Stimulated activated CD4-positive, alpha-beta T cell treated with anti-CD3 and anti-CD28 coated beads, Interleukin-12 subunit alpha, Interleukin-12 subunit beta, amount 100 ng/mL, for 24 hours (primary cell): ENCODE data around the gene SOWAHA.

ENCODE experiments used
- DNase-seq, 2 experiments: peaks; one replicate each; pipeline ENCODE4 v3.0.0-alpha.2; 2020; ENCODE audit warnings: low read depth in 2 of 2

Gene SOWAHA

DNA sequence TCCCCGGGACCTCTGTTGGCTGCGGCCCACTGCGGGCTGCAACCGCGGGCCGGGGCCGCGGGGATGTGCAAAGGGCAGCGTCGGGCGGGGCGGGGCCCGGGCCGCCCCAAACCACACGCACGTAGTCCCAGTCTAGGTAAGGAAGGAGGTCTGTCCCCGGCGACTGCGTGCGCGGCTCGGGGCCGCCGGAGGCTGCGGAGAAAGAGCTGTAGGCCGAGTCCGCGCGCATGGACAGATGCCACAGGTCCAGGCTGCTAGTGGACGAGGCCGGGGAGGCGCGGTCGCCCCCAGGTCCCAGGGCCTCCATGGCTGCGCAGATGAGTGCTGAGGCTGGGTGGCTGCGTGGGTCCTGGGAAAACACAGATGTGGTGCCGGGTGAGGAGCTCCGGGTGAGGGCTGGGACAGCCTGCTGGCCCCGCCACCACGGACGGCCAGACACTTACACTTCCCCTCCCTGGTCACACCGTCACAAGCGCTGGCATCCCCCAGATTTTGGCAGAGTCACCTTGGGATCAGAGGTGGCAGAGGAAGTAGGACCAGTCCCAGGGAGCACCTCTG, 12.8 kb downstream of the SOWAHA start:
- no peak for DNase-seq

DNA sequence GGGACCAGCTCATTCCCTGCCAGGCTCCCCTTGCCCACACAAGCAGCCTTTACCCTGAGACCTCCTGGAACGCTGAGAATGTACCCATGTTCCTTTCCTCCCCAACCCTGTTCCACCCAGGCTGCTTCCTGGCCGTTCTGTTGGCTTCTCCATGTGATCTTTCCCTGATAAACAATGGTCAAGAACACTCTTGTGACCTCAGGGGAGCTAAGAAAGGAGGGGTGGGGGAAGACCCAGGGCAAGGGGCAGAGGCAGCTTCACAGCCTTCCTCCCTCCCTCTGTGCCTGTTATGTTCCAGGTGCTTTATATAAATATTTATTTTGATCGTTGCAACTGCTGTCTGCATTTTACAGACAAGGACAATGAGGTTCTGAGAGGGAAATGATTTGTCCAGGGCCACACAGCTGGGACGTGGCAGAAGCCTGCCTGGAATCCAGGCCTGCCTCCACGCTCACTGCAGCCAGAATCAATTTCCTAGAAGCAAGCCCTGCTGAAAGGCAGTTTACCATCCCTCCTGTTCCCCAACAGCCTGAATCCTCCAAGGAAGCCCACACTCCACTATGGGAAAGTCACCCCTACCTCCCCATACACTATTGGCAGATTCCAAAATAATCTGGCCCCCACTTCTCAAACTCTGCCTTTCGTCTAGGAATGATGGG, 13.5 kb downstream of the SOWAHA start:
- DNase-seq, result no peak

DNA sequence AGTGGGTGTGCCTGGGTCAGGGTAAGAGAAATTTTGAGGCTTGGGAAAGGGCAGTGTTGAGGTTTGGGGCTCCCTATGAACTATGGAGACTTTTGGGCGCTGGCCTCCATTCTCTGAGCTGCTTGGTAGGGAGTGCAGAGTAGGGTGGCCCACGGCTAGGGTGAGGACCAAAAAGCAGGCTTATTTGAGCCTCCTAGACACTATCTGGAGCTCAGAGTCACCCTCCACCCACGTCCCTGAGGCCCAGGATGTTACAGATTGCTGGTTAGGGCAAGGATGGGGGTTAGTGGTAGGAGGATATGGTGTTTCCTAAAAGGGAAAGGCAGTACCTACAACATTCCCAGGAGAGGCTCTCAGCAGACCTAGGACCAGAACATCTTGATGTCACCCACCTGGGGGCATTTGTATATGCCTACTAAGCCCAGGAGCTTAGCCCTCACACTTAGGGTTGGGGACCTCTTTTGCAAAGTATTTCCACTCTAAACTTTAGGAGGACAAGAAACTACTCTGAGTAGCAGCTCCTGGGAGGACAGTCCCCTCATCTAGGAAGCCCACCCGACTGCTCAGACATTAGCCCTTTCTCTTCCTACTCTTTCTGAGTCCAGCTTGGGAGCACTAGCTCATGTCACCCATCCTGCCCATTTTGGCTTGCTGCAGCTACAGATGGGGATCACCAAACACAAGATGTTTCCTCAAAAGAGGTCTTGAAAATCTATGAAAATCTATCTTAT, 15.0 kb downstream of the SOWAHA start:
- no peak for DNase-seq

DNA sequence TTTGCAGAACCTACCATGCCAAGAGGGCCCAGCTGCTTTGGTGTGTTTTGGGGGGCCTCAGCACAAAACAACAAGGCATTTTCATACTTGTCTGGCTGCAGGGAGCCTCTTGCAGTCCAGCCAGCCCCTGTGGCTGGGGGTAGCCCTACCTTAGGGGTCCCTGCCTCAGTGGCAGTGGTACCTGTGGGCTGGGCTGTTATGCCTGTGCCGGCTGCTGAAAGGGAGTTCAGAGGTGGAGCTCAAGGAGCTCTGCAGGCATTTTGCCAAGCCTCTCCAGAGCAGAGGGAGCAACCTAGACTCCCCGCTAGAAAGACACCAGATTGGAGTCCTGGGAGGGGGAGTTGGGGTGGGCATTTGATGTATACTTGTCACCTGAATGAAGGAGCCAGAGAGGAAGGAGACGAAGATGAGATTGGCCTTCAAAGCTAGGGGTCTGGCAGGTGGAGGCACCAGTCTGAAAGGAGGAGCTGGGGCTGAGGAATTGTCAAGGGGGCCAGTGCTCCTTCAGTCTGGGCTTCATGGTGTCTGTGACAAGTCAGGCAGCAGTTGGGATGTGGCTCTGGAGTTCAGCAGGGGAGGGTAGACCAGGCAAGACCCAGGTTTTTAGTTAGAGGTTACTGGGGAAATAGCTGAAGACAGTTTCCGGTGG, 15.9 kb downstream of the SOWAHA start:
- no peak for DNase-seq

DNA sequence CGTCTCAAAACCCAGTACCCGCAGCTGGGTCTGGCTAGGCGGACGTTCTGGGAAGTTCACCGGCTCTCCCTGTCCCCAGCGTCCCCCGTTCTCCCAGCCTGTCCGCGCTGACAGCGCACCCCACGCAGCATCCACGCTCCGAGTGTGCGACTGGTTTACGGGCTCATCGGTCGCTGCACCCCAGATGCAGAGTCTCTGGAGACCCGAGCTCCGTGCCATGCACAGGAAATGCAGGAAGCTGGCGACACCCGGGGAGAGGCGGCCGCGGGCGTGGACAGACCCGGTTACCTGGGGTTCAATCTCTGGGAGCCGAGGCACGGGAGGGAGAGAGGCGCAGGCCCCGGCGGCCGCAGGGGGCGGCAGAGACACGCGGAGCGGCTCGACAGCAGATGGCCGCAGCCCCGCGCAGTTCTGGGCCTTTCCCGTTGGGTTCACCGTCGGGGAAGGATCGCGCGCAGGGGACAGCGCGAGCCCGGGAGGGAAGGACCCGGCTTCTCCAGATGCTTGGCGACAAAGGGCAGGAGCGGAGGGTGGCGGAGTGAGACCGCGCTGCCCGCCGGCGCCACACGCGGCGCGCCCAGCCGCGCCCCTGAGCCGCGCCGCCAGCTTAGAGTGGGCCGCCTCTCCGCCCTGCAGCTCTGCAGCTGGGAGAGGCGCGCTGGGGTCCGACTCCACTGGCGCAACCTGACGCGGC, 16.8 kb downstream of the SOWAHA start:
- DNase-seq, result peak; percentile 52 to 65

DNA sequence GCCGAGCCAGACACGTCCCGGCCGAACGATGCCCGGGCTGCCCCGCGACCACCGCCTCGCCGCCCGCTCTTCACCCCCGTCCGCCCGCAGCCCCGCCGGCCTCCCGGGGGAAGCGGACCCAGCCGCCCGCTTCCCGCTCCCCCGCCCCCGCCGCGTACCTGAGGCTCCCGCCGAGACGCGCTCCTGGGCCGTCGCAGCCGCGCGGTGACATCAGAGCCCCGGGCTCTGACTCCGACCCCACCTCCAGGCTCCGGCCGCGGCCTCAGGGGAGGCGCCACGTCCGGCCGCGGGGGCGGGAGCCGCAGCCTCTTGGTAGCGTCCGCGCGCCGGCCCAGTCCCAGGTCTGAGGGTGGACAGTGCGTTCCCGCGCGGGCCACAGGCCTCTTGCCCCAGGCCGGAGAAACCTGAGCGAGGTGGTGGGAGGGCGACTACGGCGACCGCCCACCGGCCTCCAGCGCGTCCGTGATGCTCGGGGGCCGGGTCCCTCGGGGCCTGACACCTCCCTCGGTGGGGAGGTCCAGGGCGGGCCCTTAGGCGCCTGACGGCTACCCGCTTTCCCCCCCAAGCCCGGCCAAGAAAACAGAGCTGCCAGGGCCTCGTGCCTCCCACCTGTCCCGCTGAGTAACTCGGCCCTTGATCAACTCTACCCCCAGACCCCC, 17.5 kb downstream of the SOWAHA start, which contains the start of gene SHROOM1:
Gene SHROOM1 (minus strand): TSS at position 212 of the 659 bp plus-strand sequence. CDS start 4,507 bp downstream, outside the sequence.
- no peak for DNase-seq

DNA sequence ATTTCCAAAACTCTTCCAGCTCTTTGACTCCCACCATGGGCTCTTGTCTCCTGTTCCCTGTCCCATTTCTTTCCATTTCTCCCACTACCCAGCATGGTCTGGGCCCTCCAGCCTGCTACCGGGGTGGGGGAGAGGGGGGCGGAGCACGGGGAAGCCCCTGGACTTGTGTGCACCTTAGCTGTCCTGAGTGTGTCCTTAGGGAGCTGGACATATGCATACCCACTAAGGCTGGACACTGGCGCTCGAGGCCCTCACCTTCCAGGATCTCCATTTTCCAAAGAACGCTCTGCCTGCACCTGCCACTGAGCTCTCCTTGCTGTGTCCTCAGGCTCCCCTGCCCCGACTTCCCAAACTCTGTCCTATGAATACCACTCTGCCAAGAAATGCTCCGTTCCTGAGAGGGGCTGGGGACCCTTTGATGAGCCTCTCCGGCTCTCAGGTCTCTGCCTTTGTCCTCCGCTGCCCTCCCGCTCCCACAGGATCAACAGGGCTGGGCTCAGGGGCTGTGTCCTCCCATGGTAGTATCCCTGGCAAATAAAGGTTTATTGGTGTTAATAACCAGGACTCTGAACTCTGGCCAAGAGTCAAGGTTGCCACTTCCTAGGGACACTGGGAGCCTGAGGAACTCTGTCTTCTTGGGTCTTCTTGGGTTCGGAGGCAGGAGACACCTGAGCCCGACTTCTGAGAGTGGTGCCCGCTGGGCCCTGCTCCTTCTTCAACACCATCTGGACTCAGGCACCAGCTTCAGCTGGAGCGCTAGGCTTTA, 18.2 kb downstream of the SOWAHA start:
- DNase-seq, result no peak

DNA sequence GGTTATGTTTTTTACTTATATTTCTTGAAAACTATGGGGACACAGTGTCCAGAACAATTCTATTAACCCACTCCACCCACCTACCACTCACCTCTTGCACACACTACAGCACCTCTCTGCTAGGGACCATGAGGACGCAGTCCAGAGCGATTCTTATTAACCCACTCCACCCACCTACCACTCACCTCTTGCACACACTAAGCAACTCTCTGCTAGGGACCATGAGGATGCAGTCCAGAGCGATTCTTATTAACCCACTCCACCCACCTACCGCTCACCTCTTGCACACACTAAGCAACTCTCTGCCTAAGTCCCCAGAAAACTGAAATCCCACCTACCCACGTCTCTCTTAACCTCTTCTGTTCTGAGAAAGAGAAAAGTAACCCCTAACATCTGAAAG, 19.5 kb downstream of the SOWAHA start:
- no peak for DNase-seq

DNA sequence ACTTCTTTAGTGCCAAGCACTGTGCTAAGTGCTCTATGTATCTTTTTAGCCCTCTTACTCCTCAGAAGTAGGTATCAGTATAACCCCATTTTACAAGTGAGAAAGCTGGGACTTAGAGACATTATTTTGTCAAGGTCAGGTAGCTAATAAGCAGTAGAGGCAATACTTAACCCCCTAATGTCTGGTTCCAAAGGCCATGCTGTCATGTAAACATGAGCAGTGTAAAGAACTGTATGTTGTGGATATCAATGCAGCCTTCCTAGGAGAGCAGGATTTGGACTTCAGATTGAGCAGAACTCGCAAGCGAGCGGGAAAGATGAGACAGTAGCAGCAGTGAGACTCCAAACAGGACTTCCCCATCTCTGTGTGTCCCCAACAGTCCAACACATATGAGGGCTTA, 21.0 kb downstream of the SOWAHA start:
- DNase-seq, result no peak

DNA sequence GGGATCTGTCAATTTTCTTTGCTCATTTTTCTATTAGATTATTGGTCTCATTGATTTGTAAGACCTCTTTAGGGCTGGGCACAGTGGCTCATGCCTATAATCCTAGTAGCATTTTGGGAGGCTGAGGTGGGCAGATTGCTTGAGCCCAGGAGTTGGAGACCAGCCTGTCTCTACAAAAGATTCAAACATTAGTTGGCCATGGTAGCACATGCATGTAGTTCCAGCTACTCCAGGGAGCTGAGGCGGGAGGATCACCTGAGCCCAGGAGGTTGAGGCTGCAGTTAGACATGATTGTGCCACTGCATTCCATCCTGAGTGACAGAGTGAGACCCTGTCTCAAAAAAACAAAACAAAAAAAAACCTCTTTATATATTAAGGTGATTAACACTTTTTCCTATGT, 23.8 kb downstream of the SOWAHA start:
- DNase-seq, result no peak

DNA sequence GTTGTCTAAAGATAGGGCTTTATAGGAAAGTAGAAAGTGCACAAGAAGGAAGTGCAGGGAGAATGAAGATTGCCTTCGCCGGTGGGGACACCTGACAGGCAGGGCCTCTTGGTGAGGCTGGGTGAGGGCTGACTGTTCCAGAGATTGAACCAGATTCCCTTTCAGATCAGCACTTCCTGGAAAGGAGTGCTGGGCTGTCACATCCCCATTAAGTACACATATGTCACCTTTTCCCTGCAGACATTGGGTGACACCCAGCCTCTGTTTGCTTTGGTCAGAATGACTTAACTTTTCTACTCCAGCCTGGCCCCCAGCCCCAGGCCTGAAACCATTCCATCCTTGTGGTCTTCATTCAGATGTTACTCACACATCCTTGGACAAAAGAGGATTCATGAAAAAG, 24.8 kb downstream of the SOWAHA start:
- DNase-seq, result no peak

DNA sequence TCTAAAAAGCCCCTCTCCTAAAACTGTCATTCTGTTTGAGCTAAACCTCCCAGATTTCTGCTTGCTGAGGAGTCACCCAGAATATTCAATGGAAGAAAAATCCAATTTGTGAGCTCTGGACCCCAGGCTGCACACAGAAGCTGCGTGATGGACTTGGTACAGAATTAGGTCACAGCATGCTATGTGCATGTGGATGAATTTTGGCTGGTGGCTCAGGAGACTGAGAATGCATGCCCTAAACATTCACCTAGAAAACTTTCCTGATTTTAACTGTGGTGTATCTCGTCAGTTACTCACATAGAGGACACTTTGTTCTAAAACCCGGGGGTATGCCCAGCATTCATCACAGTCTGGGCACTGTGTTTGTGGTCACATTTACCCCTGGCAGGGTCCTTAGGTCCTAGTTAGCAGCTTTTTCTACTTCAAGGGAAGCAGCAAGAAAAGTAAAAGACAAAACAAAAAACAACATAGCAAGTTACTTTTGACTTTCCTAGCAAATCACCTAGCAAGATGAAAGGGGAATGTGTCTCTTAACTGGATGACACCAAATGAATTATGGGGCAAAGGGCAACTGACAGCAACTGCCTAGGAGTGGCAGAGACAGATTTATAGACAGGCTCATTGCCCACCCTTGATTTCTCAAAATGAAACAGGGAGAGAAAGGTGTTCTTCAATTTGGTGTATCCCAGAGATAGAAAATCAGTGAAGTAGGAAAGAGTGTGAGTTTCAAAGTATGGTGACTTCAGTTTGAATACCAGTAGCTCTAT, 25.6 kb downstream of the SOWAHA start:
- no peak for DNase-seq

DNA sequence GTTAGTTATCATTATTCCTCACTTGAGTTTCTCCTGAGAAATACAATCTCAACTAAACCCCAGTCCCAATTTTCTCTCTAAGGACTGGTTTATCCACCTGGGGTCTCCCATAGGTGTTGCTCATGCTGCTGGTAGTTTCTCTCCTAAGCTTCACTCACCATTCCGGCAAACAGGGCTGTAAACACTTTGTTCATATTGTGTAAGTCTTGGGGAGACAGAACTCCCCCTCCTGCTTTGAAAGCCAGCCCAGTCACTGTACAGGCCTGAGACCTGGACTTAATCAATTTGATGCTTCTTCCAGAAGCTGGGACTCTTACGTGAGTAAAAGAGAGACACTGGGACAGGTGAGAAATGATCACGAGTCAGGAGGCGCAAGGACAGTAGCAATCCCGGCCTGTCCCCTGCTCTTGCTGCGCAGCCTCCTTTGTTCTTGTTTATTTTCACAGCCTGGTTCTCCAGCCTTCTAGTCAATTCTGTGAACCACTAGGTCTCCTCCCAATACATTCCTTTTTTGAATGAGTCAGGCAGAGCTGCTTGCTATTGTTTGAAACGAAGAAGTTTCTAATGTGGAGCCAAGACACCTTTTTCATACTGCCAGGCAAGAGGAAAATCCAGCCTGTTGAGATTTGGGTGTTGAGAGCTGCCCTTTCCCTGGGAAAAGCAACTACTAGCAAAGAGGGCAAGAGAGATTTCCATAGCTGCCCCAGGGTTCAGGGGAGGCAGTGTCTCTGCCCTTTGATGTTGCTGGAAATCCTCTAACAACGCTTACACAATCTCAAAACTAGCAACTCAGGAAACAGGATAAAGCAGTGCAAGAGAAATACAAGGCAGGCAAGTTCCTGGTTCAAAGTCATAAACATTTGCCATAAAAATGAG, 26.6 kb downstream of the SOWAHA start:
- no peak for DNase-seq

DNA sequence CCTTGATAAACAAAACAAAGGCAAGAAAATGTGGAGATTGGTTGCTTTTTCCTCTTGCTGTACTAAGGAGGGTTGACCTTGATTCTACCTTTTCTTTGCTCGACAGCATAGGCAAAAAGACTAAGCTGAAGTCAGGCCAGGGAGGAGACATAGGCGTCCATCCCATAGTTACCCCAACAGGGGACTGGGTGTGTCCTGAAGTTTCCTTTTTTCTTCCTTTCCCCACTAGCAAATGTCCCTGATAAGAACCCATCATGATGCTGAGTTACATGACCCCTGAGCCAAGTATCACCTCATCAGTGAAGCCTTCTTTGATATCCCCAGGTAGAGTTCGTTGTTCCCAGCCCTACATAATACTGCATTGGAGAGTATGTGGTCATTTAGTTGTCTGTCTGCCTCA, 27.2 kb downstream of the SOWAHA start:
- no peak for DNase-seq

DNA sequence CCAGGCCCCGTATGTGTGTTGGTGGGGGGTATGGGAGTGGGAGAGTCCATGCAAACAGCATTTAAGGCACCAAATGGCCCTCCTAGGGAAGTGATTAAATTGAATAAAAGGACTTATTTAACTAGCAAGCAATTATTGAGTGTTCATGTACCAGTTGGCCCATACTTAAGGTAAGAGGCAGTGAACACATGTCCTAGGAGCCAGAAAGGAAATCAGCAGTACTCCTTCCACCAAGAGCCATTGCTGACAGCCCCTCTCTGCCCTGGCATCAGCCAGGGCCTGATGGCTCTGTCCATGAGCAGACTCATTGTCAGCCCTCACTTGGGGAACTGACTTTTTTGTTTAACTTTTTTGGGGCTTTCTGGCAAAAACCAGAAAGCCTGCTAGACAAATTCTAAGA, 27.8 kb downstream of the SOWAHA start:
- no peak for DNase-seq

DNA sequence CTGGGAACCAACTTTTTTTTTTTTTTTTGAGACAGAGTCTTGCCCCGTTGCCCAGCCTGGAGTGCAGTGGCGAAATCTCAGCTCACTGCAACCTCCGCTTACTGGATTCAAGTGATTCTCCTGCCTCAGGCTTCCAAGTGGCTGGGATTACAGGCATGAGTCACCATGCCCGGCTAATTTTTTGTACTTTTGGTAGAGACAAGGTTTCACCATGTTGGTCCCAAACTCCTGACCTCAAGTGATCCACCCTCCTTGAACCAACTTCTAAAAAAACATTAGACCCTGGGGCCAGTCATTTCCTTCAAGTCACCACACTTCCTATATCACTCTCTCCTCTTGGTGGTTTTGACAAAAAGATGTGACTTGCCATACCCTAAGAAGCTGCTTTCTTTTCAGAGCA, 28.2 kb downstream of the SOWAHA start:
- no peak for DNase-seq

DNA sequence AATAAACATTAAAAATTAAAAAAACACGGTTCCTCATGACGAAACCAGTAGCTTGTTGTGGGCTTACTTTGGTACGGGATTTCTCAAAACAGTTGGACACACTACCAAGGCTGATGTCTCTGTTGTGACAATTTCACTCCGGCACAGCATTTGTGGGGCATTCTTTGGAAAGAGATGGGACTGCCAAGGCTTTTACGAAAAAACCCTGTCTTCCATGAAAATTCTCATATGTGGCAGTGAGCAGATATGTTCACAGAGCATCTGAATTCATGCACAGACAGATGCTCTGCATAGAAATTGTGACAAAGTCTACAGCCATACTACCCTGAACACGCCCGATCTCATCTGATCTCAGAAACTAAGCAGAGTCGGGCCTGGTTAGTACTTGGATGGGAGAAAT, 35.2 kb downstream of the SOWAHA start:
- no peak for DNase-seq

DNA sequence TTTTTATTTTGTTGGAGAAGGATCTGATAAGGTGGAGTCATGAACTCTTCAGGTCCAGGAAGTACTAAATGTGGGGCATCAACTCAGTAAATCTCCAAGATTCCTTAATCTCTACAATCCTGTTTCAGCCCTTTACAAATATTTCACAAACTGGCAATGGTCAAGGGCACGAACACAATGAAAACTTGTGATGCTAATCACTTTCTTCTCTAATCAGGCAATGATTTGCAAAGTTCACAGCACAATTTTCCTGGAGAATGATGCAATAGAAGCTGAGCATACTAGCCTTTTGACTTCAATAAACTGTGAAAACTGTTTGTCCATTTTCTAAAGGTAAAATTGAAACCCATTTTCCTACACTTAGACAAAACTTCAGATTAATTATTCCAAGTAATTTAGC, 36.2 kb downstream of the SOWAHA start:
- DNase-seq, result no peak

DNA sequence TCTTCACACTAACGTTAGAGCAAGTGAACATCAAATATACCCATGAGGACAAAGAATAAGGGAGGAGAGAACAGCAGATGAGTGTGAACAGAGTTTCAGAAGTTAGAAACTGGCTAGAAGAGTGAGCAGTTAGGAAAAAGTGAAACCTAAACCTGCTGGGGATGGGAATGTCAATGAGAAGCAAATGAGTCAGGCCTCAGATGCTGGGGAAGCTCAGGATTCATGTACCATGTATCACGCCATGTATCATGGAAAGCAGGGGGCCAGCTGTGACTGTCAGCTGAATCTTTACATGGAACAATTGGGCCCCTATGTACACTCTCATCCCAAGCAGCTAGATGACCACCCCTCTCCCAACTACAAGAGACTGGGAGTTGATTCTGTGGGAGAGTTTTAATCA, 37.0 kb downstream of the SOWAHA start:
- DNase-seq, result no peak
